ENCODE data around the gene STARD3.

- no peak for TF ChIP-seq POLR2A (IDR thresholded peaks at IDR 0.05)
- TF ChIP-seq CTCF (IDR thresholded peaks at IDR 0.05 in 8 of 11, conservative IDR thresholded peaks at IDR 0.05 in 3 of 11), result no peak
- no peak for TF ChIP-seq POLR2AphosphoS5 (IDR thresholded peaks at IDR 0.05)
These were observed 3.3 kb upstream of the STARD3 start for GRCh38 chr17:39633570-39634183.

Data from spleen (tissue), 7 donors.